Body of pancreas (tissue), 4 donors: ENCODE measurements around the gene POLRMT. TPM values are rescaled to one million over a fixed set of nuclear protein-coding genes. Genes with fewer than 3 reads are reported as not detected.
"Not testable (repeated sequence)": the region's sequence is repeated elsewhere in the genome, so short reads cannot be mapped to it uniquely, and the experiment has no call there.

Source experiments
- ATAC-seq: fragments of 150-250 bp; one replicate; pipeline ENCODE4 v1.9.1; 2016
- DNase-seq, 4 donors: peaks; one replicate each; pipeline ENCODE4 v3.0.0-alpha.2; 2019
- H3K27ac ChIP-seq, 4 donors: fragments of 200-600 bp; sonication (generic); 1 replicate in 3 of 4; 2 replicates in 1 of 4; pipeline versions ENCODE4 v1.5.1 to v1.6.1; 2016 to 2019; ENCODE audit warnings: mild to moderate bottlenecking in 1 of 4, mixed read lengths in 1 of 4, moderate library complexity in 1 of 4
- H3K27me3 ChIP-seq, 2 donors: fragments of 200-600 bp; sonication (generic); one replicate each; pipeline ENCODE4 v1.6.0; 2016; ENCODE audit warnings: mild to moderate bottlenecking in 1 of 2
- H3K36me3 ChIP-seq, 2 donors: fragments of 200-600 bp; sonication (generic); replicated peaks in 1 of 2; 2 replicates each; pipeline ENCODE4 v1.5.1; 2016; ENCODE audit warnings: low read depth in 2 of 2; ENCODE audit not compliant: insufficient read depth in 1 of 2
- H3K4me1 ChIP-seq: fragments of 200-600 bp; sonication (generic); one replicate; pipeline ENCODE4 v1.6.0; 2016
- H3K4me3 ChIP-seq, 2 donors: fragments of 200-600 bp; sonication (generic); 1 replicate in 1 of 2; 2 replicates in 1 of 2; pipeline ENCODE4 v1.5.1; 2016 to 2019
- H3K9me3 ChIP-seq, 3 donors: fragments of 200-600 bp; sonication (generic); 1 replicate in 2 of 3; 2 replicates in 1 of 3; pipeline ENCODE4 v1.5.1; 2016
- CTCF ChIP-seq, 7 experiments: fragments of 450-650 bp in 4 of 7; fragments of 200-600 bp in 3 of 7; sonication (generic) in 3 of 7; IDR thresholded peaks; one replicate each; pipeline ENCODE4 v1.5.1; 2016 to 2019; ENCODE audit warnings: antibody characterized with exemption in 7 of 7
- POLR2A ChIP-seq, 3 donors: fragments of 450-650 bp; IDR thresholded peaks; one replicate each; pipeline ENCODE4 v1.6.1; 2016; ENCODE audit warnings: antibody characterized with exemption in 3 of 3, mild to moderate bottlenecking in 2 of 3
- WGBS, 2 donors: methylation state at CpG; one replicate each; pipeline ENCODE4 v1.1.5; 2017; 5-methylcytosine and 5-hydroxymethylcytosine counted together
- intact Hi-C: fragments of 100-400 bp; cut with DNase I; formaldehyde crosslinking; loops from one replicate; pipeline ENCODE4 v1.15.1; 2023
- total RNA-seq, 2 donors: library from RNA; depleted of rRNA; stranded (reverse); fragments of >200 nt; gene quantifications; one replicate each; pipeline ENCODE4 v1.1.0, GENCODE V29; 2016

POLRMT gene
- total RNA-seq, 2 donors from 2014 or later, result 25.4 to 46.1 TPM

- 95 to 100% methylated on average over 2 to 19 of the region's 24 CpGs for WGBS, 2 donors
- peaks cover 0 to 18% of the 10 kb centered on the region in 2 donors for H3K36me3 ChIP-seq
- intact Hi-C loops, result no loop called here
Measured at GRCh38 chr19:621819-622218, 11.5 kb downstream of the POLRMT start.

GRCh38 chr19:621191-621590, 12.1 kb downstream of the POLRMT start:
- intact Hi-C loops, DNase-seq: not testable (repeated sequence)
- H3K36me3 ChIP-seq, result peaks cover 0 to 18% of the 10 kb centered on the region in 2 donors

More at GRCh38 chr19:621819-622218, 11.5 kb downstream of the POLRMT start:
- Histone ChIP-seq H3K4me1 (no peaks in the 10 kb centered on the region), H3K27ac (no peak overlapping the region), H3K4me3 (no peak overlapping the region), H3K9me3 (no peaks in the 10 kb centered on the region), H3K27me3 (no peaks in the 10 kb centered on the region)
- DNase-seq (no peak), ATAC-seq (no peak)
- no peak for TF ChIP-seq POLR2A (IDR thresholded peaks at IDR 0.05)
- no peak for TF ChIP-seq CTCF (IDR thresholded peaks at IDR 0.05)

GRCh38 chr19:620166-620862, 13.0 kb downstream of the POLRMT start:
- 94 to 96% methylated on average over 28 to 41 of the region's 51 CpGs for WGBS, 2 donors
- Histone ChIP-seq H3K36me3 (peaks cover 0 to 18% of the 10 kb centered on the region in 2 donors), H3K4me3 (no peak overlapping the region), H3K27ac (no peak overlapping the region), H3K9me3 (no peaks in the 10 kb centered on the region), H3K4me1 (no peaks in the 10 kb centered on the region), H3K27me3 (no peaks in the 10 kb centered on the region)
- DNase-seq (no peak), ATAC-seq (no peak)
- TF ChIP-seq POLR2A (IDR thresholded peaks at IDR 0.05), result no peak
- TF ChIP-seq CTCF (IDR thresholded peaks at IDR 0.05), result no peak
- intact Hi-C loops, result no loop called here

More at GRCh38 chr19:621191-621590, 12.1 kb downstream of the POLRMT start:
- H3K4me1 ChIP-seq, H3K4me3 ChIP-seq, ATAC-seq, H3K27me3 ChIP-seq, H3K27ac ChIP-seq, H3K9me3 ChIP-seq: not testable (repeated sequence)
- WGBS, 2 donors, result 96 to 98% methylated on average over 19 to 21 of the region's 48 CpGs

- intact Hi-C loops, result no loop called here
- Histone ChIP-seq H3K27me3 (no peaks in the 10 kb centered on the region), H3K9me3 (no peaks in the 10 kb centered on the region), H3K27ac (no peak overlapping the region), H3K36me3 (peaks cover 0 to 18% of the 10 kb centered on the region in 2 donors), H3K4me3 (no peak overlapping the region), H3K4me1 (no peaks in the 10 kb centered on the region)
- DNase-seq (no peak), ATAC-seq (no peak)
- WGBS, 2 donors, result 94 to 95% methylated on average over 24 to 45 of the region's 47 CpGs
- no peak for TF ChIP-seq POLR2A (IDR thresholded peaks at IDR 0.05)
- TF ChIP-seq CTCF (IDR thresholded peaks at IDR 0.05), result no peak
Measured at GRCh38 chr19:619286-620002, 13.9 kb downstream of the POLRMT start.

GRCh38 chr19:618674-619285, 14.6 kb downstream of the POLRMT start:
- Histone ChIP-seq H3K27me3 (no peaks in the 10 kb centered on the region), H3K36me3 (peaks cover 0 to 13% of the 10 kb centered on the region in 2 donors), H3K27ac (no peak overlapping the region), H3K4me1 (no peaks in the 10 kb centered on the region), H3K4me3 (no peak overlapping the region), H3K9me3 (no peaks in the 10 kb centered on the region)
- ATAC-seq, result no peak
- intact Hi-C loops, result no loop called here
- TF ChIP-seq CTCF (IDR thresholded peaks at IDR 0.05) (no peak), POLR2A (IDR thresholded peaks at IDR 0.05) (no peak)
- WGBS, 2 donors, result 90 to 91% methylated on average over 10 to 18 of the region's 27 CpGs
- DNase-seq, result no peak
